GM12891 (cell line): Measurements from ENCODE around the gene FAM53A.

Source experiments
- POLR2A ChIP-seq: IDR thresholded peaks from 2 replicates; pipeline ENCODE4 v1.6.1; 2011; ENCODE audit warnings: low read depth, low read length, control low read depth
- POLR2AphosphoS5 ChIP-seq: IDR thresholded peaks from 2 replicates; pipeline ENCODE4 v1.6.1; 2011; ENCODE audit warnings: low read depth, low read length, control low read depth
- SPI1 ChIP-seq: IDR thresholded peaks from 2 replicates; pipeline ENCODE4 v1.6.1; 2011; ENCODE audit warnings: low read depth, low read length, control low read depth
- TAF1 ChIP-seq: IDR thresholded peaks from 2 replicates; pipeline ENCODE4 v1.6.1; 2011; ENCODE audit warnings: low read depth, low read length, control low read depth

- TF ChIP-seq POLR2AphosphoS5 (no peak), POLR2A (no peak), SPI1 (no peak), TAF1 (no peak)
These were observed 85.1 kb downstream of the FAM53A start for GRCh38 chr4:1599026-1599481.
